Muscle of arm (tissue), 12 donors: ENCODE data around the gene JAG2. TPM values are rescaled to one million over a fixed set of nuclear protein-coding genes. Genes with fewer than 3 reads are reported as not detected.
"Not testable (repeated sequence)": the region's sequence is repeated elsewhere in the genome, so short reads cannot be mapped to it uniquely, and the experiment has no call there.

ENCODE experiments used
- DNase-seq: peaks from one replicate; pipeline ENCODE4 v3.0.0-alpha.2; 2013
- polyA plus RNA-seq, 12 donors: library from polyadenylated mRNA; unstranded; fragments of 120-200 nt; gene quantifications; one replicate each; pipeline ENCODE4 v1.2.1, GENCODE V29; 2013; ENCODE audit not compliant: insufficient read length in 12 of 12

The JAG2 gene
- polyA plus RNA-seq, 12 donors, result 23.7 to 54.1 (median 34.0) TPM; not detected in 1

DNA sequence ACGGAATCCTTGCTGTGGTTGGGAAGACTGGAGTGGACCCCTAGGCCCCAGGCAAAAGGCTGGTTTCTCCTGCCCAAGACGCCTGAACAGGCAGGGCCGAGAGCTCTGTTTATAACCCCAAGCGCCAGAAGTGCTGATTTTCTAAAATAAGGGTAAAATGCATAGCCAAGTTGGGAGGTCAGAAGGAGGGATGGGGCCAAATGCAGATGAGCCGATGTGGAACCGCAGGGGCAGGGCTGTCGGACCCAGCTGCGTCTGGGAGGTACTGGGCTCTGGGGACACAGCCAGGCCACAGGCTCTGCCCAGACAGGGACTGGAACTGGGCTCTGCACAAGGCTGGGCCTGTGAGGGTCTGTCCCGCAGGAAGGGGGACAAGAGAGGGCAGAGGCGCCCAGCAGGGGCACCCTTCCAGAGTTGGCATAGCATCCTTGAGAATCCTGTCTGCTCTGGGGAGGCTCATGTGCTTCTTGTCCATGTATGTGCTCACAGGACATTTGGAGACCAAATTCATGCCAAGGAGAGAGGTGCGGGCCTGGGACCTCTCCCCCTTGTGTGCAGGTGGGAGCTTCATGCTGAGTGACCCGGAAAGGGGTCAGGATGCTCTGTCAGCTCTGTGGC is 49.1 kb downstream of the JAG2 start:
- no peak for DNase-seq

DNA sequence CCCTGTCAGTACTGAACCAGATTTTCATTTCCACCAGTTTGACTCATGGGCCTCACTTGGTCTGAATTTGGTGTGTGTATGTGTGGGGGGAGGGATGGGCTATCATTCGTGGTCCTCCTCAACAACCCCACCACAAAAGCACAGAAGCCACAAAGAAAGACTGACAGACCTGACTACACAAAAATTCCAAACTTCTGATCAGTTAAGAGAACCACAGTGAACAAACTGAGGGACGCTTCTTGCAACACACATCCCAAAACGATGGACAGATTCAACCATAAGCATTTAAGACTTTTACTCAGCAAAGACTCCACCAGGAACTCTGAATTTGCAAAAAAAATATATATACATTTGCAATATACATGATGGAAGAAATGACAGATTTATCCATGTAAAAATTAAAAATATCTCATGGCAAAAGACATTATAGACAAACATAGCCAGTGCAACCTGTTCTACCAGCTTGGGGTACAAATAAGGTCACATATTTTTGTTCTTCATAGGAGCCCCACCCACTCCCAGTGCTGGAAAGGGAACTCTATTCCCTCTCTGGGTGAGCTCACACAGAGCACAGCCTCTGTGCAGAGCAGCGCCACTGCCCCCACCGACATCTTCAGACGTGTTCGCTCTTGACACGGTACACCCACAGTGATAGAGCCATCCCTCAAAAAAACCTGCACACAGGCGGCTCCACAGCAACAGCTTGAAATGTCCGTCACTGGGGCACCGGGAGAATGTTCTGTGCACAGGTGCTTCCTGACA is 49.7 kb downstream of the JAG2 start:
- no peak for DNase-seq

DNA sequence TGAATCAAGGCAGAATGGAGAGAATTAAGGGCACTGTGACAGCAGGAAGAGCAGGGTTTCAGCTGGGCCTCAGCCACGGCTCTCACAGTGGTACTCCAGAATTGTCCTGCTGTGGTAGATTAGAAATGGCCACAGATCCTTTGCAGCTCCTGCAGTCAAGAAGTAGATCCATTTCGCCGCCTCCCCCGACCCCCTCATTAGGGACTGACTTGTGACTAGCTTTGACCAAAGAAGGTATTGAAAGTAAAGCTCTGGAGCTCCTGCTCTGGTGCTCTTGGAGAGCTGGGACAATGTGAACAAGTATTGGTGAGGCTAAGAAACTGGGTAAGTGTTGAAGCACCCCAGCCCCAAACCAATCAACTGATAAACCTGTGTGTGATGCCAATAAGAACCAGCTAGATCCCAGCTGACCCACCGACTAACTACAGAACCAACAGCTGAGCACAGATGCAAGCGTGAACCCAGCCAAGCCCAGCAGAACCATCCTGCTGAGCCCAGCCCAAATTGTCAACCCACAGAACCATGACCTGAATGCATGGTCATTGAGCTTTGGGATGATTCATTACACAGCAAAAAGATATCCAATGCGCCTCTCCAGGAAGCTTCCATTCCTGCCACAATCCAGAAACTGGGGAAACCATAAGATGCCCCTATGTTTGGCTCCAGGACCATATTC is 50.7 kb downstream of the JAG2 start:
- no peak for DNase-seq

DNA sequence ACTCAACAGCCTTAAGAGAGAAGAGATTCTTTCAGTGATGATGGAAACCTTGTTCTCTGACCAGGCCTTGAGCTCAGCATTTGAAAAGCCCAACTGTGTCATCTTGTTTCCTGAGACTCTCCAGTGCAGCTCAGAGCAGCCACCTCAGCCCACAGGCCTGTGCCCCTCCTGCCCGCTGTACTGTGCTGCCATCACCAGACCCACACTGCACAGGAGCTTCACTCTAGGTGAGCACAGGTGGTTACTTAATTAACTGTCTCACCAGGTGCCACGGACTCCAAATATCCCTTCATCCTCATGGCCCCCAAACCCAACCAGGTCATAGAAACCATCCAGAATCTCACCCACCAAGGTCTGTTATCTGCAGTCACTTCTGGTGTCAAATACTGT is 51.3 kb downstream of the JAG2 start:
- DNase-seq, result no peak

DNA sequence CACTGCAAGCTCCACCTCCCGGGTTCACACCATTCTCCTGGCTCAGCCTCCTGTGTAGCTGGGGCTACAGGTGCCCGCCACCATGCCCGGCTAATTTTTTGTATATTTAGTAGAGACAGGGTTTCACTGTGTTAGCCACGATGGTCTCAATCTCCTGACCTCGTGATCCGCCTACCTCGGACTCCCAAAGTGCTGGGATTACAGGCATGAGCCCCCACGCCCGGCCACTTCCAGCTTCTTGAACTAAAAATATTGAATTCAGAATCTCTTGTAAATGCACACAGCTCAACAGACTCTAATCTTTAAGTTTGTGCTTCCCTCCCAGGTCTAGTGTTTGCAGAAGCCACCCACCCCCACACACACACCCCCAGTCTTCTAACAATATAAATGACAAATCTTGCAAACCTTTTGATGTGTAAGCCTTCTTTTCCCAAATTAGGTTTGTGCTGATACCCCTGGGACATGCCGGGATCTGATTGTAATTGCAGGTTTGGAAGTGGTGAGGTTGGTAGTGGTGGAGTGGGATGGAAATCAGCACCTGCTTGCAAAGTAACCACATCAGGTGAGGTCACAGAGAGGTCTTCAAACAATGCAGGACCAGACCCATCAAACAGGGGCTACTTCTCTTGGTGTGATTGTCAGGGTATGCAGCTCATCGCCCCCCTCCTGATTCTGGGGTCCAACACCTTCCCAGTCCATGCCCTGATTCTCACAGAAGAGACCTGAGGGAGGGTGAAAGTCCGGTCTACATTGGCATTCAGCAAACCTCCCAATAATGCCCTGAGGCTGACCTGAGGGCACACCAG is 51.9 kb downstream of the JAG2 start:
- DNase-seq, result no peak

DNA sequence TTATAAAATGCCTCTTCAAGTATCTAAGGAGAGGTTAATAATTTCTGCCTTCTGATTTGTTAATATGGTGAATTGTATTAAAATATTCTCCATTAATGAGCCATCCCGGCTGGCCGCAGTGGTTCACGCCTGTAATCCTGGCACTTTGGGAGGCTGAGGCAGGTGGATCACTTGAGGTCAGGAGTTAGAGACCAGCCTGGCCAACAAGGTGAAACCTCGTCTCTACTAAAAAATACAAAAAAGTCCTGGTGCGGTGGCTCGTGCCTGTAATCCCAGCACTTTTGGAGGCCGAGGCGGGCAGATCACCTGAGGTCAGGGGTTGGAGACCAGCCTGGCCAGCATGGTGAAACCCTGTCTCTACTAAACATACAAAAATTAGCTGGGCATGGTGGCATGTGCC is 59.3 kb downstream of the JAG2 start:
- not testable (repeated sequence) for DNase-seq

DNA sequence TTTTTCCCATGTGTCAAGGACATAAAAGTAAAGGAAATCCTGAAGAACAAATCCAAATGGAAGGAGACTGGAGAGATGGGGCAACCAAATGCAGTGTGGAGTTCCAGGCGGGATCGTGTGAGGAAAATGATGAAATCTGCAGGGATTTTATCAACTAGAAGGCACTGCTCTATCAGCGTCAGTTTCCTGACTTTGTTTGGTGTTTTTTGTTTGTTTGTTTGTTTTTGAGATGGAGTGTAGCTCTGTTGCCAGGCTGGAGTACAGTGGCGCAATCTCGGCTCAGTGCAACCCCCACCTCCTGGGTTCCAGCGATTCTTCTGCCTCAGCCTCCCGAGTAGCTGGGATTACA is 60.1 kb downstream of the JAG2 start:
- no peak for DNase-seq

DNA sequence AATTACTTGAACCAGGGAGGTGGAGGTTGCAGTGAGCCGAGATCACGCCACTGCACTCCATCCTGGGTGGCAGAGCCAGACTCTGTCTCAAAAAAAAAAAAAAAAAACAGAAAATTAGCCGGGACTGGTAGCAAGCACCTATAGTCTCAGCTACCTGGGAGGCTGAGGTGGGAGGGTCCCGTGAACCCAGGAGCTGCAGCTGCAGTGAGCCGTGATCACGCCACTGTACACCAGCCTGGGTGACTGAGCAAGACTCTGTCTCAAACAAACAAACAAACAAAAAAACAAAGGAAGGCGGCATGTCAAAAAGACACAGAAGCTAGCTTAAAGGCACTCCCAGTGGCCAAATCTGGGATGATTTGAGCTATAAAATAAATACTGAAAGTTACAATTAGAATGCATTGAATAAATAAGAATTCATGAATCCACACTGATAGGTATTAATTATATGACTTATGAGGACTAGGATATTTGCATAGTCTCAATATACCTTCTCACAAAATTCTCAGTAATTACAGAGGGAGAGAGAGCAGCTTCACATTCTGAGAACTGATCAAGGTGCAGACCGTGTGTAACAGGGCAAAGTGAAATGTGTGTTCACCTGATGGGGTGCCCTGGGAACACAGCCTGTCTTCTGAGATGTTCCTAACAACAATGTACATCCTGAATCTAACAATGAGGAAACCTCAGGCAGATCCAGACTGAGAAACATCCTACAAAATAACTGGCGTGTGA is 60.6 kb downstream of the JAG2 start:
- no peak for DNase-seq

DNA sequence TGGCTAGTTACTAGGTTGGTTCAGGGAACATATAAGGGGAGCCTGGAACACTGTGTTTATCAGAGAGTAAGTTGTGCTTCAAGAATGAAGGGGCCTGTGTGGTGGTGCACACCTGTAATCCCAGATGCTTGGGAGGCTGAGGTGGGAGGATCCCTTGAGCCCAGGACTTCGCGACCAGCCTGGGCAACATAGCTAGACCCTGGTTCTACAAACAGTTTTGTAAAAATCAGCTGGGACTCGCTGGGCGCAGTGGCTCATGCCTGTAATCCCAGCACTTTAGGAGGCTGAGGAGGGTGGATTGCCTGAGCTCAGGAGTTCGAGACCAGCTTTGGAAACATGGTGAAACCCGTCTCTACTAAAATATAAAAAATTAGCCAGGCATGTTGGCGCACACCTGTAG is 61.2 kb downstream of the JAG2 start:
- no peak for DNase-seq

DNA sequence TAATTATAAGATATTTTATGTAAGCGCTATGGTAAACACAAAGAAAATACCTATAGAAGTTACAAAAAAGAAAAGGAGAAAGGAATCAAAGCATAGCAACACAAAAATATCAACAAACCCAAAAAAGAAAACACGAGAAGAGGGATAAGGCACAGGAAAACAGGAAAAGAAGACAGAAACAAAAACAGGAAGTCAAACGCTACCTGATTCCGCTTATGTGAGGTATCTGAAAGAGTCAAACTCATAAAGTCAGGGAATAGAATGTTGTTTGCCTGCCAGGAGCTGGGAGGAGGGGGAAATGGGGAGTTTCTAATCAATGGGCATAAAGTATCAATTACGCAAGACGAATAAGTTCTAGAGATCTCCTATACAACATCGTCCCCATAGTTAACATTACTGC is 63.4 kb downstream of the JAG2 start:
- no peak for DNase-seq

DNA sequence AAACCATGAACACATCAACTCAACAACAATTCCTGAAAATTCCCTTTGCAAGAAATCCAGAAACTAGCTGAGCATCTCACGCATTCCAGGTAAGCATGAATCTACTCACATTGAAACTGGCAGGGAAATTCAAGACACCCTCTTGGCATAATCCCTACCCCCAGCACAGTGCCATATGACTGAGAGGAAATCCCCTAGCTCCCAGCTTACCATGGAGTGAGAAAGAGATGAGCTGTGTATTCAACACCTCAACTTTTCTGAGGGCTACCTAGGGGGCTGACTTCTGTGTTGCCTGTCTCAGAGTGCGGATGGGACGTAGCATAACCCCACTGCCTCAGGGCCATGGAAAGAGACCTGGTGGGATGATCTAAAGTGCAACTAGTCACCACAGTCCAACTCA is 65.7 kb downstream of the JAG2 start:
- DNase-seq, result no peak

DNA sequence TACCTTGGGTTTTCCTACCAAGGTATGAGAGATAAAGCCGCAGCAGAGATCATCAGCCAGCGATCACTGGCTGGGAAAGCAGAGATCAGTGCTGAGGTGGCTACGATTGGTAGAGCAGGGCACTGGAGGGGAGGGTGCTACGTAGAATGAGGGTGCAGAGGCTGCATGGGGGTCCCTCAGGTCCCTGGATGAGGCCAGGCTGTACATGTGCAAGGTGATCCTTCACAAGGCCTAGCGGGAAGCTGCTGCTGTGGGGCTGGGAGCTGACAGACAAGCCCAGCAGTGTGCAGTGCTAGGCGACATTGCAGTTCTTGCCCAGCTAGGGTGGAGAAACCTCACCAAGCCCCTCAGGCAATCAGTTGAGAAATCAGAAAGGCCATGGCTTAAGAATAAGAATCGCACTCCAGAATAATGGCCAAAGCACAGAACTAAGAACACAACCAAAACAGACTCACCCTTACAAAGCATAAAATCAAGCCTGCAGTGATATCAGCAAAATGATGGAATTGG is 66.2 kb downstream of the JAG2 start:
- no peak for DNase-seq

DNA sequence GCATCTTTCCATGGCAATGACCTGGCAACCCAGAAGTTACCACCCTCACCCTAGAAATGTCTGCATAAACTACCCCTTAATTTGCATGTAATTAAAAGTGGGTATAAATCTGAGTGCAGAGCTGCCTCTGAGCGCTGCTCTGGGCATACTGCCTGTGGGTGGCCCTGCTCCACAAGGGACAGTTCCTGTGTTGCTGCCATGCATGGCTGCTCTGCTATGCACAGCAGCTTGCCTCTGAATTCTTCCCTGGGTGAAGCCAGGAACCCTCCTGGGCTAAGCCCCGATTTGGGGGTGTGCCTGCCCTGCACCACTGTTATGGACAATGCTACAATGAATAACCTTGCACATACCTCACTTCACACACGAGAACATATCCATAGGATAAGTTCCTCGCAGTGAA is 67.7 kb downstream of the JAG2 start:
- DNase-seq, result no peak

DNA sequence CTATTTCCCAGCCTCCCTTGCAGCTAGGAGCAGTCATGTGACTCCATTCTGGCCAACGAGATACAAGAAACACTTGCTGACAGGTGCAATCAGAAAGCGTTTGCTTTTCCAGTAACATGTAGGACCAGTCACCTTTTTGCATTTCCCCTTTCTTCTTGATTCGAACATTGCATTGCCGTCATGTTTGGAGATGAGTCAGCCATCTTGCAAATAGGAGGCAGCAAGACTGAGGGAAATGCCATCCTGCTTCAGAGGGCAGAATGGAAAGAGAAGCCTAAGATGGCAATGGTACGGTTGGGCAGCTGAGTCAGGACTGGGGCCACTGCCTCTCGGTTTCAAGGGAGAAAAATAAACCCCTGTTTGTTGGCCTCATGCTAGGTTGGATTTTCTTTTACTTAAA is 68.8 kb downstream of the JAG2 start:
- DNase-seq, result no peak

DNA sequence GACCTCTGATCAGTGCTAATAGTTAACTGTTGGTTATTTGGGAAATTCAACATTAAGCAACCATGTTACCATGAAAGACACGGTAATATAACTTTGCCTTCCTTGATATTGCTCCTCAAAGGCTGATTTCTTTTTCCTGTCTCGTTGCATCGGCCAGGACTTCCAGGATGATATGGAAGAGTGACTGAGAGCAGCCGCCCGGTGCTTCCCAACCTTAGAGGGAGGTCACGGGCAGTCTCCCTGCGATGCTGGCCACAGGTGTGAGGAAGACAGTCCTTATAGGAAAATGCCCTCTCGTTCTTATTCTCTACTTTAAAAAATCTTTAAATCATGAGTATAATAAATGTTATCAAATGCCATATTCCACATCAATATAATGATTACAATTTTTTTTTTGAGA is 70.3 kb downstream of the JAG2 start:
- DNase-seq, result no peak

DNA sequence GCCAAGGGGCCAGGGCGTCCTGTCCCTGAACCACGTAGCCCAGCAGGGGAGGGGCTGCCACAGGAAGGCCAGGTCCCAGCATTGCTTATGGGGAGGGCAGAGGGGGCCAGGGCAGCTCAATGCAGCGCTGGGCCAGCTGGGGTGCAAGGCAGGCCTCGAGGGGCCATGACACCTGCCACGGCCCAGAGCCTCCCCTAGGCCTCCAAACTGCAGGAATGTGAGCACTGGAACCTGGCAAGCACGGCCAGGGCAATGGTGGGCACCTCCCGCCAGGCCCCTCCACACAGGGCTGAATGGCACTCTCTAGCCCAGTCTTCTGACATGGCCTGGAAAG is 70.8 kb downstream of the JAG2 start:
- no peak for DNase-seq

DNA sequence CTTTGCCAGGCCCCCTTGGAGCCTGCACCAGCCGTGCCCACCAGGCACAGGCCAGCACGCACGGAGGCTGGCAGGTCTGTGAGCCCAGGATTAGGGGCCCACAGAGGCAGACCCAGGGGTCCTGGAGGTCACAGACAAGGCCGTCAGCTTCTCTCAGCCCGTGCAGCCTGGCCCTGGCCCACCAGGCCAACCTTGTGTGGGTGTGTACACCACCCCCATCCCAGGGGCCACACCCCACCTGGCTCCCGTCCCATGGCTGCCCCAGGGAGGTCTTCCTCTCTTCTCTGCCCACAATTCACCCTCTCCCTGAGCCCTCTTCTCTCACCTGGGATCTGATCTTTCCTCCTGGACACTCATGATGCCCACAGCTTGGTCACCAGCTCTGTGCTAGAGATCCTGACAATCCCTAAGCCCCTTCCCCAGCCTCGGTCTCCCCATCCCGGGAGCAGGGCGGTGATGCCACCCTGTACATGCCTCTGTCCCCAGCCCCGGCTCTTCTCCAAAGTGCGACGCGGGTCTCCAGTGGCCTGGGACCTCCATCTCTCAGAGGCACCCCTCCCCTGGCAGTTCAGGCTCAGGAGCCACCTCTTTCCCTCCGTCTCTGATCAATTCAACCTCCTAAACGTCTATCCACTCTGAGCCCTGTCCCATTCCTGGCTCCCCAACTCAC is 72.2 kb downstream of the JAG2 start:
- no peak for DNase-seq

DNA sequence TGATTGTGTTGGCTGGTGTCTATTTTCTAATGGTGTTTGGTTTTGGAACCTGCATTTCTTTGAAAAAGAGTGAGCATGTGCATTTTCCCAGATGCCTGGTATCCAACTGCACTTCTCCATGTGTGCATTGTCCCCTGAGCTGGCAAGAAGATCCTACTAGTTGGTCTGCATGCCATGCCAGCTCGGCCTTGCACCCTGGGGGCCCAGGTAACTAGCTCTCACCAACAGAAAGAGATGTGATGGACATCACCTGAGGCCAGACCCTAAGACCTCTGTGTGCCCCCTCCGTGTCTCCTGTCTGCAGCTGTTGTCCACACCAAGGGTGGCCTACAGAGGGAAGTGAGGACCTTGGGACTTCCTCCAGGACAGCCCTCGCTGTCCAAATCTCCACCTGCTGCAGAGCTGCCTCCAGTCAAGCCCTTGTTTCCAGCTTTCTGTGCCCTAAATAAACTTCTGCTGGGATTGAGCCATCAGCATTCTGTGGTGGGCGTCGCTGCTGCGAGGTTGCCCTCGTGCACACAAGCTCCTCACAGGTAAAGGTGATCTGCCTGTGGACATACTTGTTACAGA is 73.3 kb downstream of the JAG2 start:
- DNase-seq, result no peak

DNA sequence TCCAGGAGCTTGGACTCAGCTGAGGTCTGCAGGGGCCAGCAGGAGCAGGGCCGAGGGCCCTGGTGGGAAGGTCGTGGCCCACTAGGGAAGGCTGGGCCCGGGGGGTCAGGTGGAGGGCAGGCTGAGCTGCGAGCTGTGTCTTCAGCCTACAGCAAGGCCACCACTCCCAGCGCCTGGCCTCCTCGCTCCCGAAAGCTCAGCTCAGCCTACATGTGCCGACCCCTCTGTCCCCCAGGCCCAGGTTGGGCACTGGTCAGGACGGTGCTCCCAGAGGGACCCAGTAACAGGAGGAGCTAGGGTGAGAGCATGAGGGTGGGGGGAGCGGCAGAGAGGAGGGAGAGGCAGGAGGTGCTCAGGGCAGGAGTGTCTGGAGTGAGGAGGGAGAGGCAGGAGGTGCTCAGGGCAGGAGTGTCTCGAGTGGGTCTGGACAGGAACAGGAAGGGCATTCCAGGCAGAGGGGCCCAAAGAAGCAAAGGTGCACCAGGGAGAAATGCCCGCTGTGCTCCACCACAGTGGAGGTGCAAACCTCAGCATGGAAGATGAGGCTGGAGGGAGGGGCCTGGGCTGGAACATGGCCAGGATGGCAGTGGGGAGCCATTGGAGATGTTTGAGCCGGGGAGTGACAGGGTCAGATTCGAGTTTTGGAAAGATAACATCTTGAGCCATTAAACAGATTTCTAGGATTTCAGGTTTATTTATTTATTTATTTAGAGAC is 74.2 kb downstream of the JAG2 start:
- DNase-seq, result no peak
